GM18868 (cell line): ENCODE data around the gene FHIP1B.
"Not testable (repeated sequence)": the region's sequence is repeated elsewhere in the genome, so short reads cannot be mapped to it uniquely, and the experiment has no call there.

Source experiments
- ATAC-seq: cut with Tn5 transposase; IDR thresholded peaks from one replicate; pipeline ENCODE4 v1.9.1; 2021; ENCODE audit warnings: mild to moderate bottlenecking, moderate library complexity; ENCODE audit not compliant: unreplicated experiment

FHIP1B gene

GRCh38 chr11:6234387-6235107 is at the start of gene FHIP1B:
TSS of gene FHIP1B (minus strand) at chr11:6234636. CDS start at chr11:6224516, 10,120 bp downstream.
- ATAC-seq, result peak; percentile 91

- ATAC-seq, result no peak
These were observed 49.1 kb upstream of the FHIP1B start for GRCh38 chr11:6283453-6284023.

- ATAC-seq, result not testable (repeated sequence)
These were observed 46.4 kb upstream of the FHIP1B start for GRCh38 chr11:6280809-6281208.

- no peak for ATAC-seq
These were observed 38.8 kb upstream of the FHIP1B start for GRCh38 chr11:6273188-6273587.

- ATAC-seq, result no peak
These were observed 37.2 kb upstream of the FHIP1B start for GRCh38 chr11:6271598-6271997.

GRCh38 chr11:6270584-6271246 is 36.3 kb upstream of the FHIP1B start:
- no peak for ATAC-seq

GRCh38 chr11:6269994-6270393 is 35.6 kb upstream of the FHIP1B start:
- no peak for ATAC-seq

GRCh38 chr11:6268820-6269219 is 34.4 kb upstream of the FHIP1B start:
- ATAC-seq, result no peak

GRCh38 chr11:6263662-6264061 is 29.2 kb upstream of the FHIP1B start:
- no peak for ATAC-seq

GRCh38 chr11:6260207-6260726 is 25.8 kb upstream of the FHIP1B start:
- ATAC-seq, result no peak

GRCh38 chr11:6258571-6259081 is 24.2 kb upstream of the FHIP1B start:
- ATAC-seq, result no peak

- no peak for ATAC-seq
These were observed 23.7 kb upstream of the FHIP1B start for GRCh38 chr11:6258141-6258540.

GRCh38 chr11:6253197-6253596 is 18.8 kb upstream of the FHIP1B start:
- peak; percentile 80 for ATAC-seq

GRCh38 chr11:6251990-6252473 is 17.6 kb upstream of the FHIP1B start:
- no peak for ATAC-seq

- ATAC-seq, result peak; percentile 59
These were observed 16.8 kb upstream of the FHIP1B start for GRCh38 chr11:6251120-6251733.

GRCh38 chr11:6249770-6250555 is 15.5 kb upstream of the FHIP1B start:
- no peak for ATAC-seq

- ATAC-seq, result not testable (repeated sequence)
These were observed 14.5 kb upstream of the FHIP1B start for GRCh38 chr11:6248897-6249296.

GRCh38 chr11:6248248-6248647 is 13.8 kb upstream of the FHIP1B start:
- ATAC-seq, result no peak

- ATAC-seq, result no peak
These were observed 11.1 kb upstream of the FHIP1B start for GRCh38 chr11:6245536-6245935.

- ATAC-seq, result no peak
These were observed 6.9 kb upstream of the FHIP1B start for GRCh38 chr11:6241316-6241715.
